Measurements from ENCODE around the gene EFNB1.
"Not testable (repeated sequence)": the region's sequence is repeated elsewhere in the genome, so short reads cannot be mapped to it uniquely, and the experiment has no call there.

Gene EFNB1

GRCh38 chrX:68828740-68829581 is at the start of gene EFNB1:
Gene EFNB1, plus strand, starts transcription at chrX:68829021. Its CDS starts 756 bp downstream, at chrX:68829777.
- DNase-seq (ENCODE audit: low read depth in 2 of 2): peak; percentile 66 to 68

DNA sequence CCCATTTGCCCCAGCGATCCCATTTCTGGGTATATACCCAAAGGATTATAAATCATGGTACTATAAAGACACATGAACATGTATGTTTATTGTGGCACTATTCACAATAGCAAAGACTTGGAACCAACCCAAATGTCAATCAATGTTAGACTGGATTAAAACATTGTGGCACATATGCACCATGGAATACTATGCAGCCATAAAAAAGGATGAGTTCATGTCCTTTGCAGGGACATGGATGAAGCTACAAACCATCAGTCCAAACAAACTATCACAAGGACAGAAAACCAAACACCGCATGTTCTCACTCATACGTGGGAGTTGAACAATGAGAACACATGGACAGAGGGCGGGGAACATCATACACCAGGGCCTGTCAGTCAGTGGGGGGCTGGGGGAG is 47.5 kb upstream of the EFNB1 start:
- DNase-seq (ENCODE audit: low read depth in 2 of 2): not testable (repeated sequence)

- no peak for DNase-seq (ENCODE audit: low read depth in 2 of 2)
These were observed 44.0 kb upstream of the EFNB1 start for GRCh38 chrX:68784816-68785215.

DNA sequence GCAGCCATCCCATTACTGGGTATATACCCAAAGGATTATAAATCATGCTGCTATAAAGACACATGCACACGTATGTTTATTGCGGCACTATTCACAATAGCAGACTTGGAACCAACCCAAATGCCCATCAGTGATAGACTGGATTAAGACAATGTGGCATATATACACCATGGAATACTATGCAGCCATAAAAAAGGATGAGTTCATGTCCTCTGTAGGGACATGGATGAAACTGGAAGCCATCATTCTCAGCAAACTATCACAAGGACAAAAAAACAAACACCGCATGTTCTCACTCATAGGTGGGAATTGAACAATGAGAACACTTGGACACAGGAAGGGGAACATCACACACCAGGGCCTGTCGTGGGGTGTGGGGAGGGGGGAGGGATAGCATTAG is 42.2 kb upstream of the EFNB1 start:
- DNase-seq (ENCODE audit: low read depth in 2 of 2): not testable (repeated sequence)

GRCh38 chrX:68789966-68790365 is 38.9 kb upstream of the EFNB1 start:
- DNase-seq (ENCODE audit: low read depth in 2 of 2): no peak

GRCh38 chrX:68792083-68792482 is 36.7 kb upstream of the EFNB1 start:
- no peak for DNase-seq (ENCODE audit: low read depth in 2 of 2)

DNA sequence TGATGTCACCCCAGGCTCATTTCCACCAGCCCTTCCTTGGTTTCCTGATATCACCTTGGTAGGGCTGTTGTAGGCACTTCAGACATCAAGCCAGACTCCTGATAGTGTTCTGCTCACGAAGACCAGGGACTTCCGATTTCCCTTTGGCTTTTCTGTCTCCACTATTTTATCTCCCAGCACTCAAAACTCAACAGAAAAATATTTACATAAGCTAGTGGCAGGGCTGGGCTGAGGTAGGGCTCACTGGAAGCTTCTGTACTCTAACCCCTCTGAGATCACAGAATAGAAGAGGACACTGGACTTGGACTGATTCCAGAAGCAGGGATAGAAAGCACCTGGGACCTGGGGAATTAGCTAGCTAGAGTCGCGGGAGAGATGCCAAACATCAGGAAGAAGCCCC is 34.4 kb upstream of the EFNB1 start:
- no peak for DNase-seq (ENCODE audit: low read depth in 2 of 2)

DNA sequence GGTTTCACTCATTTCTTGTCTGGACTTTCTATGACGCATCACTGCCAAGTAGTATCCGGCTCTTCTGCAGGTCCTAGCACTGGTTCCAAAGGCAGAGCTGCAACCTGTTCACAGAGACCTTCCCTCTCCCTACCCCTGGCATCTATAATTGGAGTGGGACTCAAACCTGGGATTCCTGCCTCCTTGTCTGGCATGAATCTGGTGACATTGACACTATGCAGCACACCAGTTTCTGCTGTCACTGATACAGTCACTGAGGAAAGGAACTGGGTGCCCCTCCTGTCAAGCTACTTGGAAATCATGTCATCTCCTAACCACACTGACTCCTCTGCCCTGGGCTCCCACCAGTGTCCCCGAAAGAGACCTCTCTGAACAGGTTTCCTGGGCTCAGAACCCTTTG is 33.1 kb upstream of the EFNB1 start:
- DNase-seq (ENCODE audit: low read depth in 2 of 2): no peak

DNA sequence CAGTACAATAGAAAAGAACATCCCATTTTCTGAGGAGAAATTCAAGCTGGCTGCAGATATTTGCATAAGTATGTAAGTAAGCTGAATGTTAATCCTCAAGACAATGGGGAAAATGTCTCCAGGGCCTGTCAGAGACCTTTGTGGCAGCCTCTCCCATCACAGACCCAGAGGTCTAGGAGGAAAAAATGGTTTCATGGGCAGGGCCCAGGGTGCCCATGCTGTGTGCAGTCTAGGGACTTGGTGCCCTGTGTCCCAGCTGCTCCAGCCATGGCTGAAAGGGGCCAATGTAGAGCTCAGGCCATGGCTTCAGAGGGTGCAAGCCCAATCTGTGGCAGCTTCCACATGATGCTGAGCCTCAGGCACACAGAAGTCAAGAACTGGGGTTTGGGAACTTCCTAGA is 30.4 kb upstream of the EFNB1 start:
- DNase-seq (ENCODE audit: low read depth in 2 of 2): not testable (repeated sequence)

- DNase-seq (ENCODE audit: low read depth in 2 of 2): no peak
These were observed 27.0 kb upstream of the EFNB1 start for GRCh38 chrX:68801737-68802290.

GRCh38 chrX:68807818-68808217 is 21.0 kb upstream of the EFNB1 start:
- no peak for DNase-seq (ENCODE audit: low read depth in 2 of 2)

DNA sequence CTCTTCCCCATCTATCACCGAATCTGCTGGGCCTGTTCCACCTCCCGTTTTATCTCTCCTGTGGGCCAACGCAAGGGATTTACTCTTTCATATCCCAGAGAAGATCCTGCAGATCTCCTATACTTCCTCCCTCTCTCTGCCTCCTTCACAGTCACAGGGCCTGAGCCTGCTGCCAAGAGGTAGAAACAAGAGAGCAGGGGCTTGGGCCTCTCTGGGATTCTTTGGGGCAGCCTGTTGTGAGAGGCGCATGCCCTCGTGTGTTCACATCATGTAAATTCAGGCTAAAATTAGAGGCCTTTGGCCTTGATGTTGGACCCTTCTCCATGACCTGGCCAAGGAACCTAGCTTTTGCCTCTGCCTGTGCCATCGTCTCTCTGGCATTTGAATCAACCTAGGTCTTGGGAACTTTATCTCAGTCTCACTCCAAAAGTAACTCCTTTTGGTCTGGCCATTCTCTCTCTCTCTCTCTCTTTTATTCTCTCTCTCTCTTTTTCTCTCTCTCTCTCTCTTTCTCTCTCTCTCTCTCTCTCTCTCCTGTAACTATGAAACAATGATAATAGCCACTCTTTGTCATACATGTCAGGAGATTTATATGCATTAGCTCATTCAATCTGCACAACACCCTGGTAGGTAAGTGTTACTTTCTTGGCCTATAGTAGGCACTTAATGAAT is 20.0 kb upstream of the EFNB1 start:
- DNase-seq (ENCODE audit: low read depth in 2 of 2): no peak

- no peak for DNase-seq (ENCODE audit: low read depth in 2 of 2)
These were observed 8.2 kb upstream of the EFNB1 start for GRCh38 chrX:68820476-68821110.

DNA sequence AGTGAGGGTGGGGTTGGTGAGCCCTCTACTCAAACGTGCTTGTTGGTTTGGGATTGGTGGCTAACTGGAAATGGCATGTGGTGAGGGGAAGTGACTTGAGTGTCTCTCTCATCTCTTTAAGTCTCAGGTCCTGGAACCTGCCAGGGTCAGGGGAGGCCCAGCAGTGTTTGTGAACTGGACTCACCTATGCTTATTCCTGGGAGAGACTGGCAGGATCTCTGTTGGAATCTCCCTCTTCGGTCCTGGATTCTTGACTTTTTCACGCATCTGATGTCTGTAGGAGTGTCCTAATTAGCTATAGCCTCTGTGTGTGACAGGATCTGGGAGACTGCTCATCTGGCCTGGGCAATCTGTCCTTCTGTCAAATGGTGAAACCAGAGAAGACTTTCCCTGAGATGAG is 7.2 kb upstream of the EFNB1 start:
- no peak for DNase-seq (ENCODE audit: low read depth in 2 of 2)

- DNase-seq (ENCODE audit: low read depth in 2 of 2): no peak
These were observed 6.0 kb upstream of the EFNB1 start for GRCh38 chrX:68822641-68823410.

- no peak for DNase-seq (ENCODE audit: low read depth in 2 of 2)
These were observed 5.2 kb upstream of the EFNB1 start for GRCh38 chrX:68823413-68824151.

DNA sequence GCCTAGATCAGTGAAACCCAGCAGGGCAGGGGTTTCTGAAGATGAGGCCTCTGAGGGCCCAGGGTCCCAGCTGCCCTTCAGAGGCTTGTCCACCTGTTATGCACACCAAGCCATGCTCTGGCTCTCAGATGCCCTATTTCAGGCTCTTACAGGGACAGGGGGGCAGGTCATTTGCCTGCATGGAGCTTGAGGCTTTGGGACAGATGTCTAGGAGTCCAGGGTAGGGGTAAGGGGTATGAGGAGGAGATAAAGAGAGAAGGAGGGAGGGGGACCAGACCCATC is 4.7 kb upstream of the EFNB1 start:
- no peak for DNase-seq (ENCODE audit: low read depth in 2 of 2)

DNA sequence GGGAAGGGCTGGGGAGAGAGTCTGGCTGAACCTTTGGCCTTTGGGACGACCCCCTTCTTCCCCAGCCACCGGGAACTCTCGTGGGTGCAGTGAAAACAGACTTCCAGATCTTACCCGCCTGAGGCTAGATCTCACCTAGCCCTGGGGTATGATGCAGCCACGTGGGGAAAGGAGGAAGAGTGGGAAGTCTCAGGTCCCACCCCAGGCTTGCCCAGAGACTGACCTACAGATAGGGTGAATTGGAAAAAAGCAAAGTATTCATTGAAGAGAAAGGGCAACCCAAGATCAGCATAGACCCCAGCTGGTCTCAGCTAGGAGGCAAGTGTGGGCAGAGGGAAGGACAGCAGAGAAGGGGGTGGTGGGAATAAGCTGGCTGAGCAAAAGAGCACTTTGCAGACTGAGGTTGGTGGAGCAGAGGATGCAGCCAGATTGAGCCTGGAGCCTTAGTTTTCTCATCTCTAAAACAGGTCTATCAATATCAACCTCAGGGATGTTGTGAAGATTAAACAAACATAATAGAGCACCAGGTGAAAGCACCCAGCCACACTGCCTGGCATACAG is 4.2 kb upstream of the EFNB1 start:
- DNase-seq (ENCODE audit: low read depth in 2 of 2): no peak

DNA sequence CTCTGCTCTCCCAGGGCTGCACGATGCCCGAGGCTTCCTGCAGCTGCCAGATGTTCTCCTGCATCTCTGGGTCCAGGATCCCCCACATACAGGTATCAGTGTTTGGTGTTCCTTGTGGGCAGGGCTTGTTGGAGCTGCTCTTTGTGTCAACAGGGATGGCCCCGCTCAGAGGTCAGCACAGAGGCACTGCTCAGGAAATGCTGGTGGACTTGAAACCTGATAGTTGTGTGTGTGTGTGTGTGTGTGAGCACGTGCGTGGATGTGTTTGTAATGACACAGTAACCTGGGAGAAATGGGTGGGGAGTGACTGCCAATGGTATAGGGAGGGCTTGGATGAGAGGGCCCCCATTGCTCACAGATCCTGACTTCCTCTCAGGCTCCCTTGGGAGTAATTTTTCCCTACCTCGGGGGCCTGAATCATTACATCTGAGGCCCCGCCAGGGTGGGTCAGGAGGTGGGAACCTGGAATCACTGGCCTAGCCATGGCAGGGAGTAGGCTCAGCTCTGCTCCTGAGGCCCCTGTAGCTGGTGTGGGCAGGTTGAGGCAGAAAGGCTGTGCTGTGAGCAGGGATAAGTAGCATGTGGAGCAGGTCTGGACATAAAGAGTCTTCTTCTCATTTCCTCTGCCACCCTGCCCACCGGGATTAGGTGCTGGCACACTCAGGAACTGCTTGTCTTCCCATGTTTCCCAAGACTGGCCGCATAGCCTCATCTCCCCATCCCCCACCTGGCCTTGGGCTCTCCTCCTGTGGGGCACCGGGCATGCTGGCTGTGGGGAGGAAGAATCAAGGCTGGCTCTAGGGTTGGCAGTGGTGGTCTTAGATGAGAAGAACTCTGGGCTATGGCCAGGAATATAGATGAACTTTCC is 2.5 kb upstream of the EFNB1 start:
- DNase-seq (ENCODE audit: low read depth in 2 of 2): no peak

- DNase-seq (ENCODE audit: low read depth in 2 of 2): no peak
These were observed 1.6 kb upstream of the EFNB1 start for GRCh38 chrX:68827256-68827655.

Data from stimulated activated CD8-positive, alpha-beta memory T cell treated with anti-CD3 and anti-CD28 coated beads, Interleukin-2, amount 100 ng/mL, for 48 hours (primary cell).